Left renal cortex interstitium (tissue), 4 donors: ENCODE results near the gene MAPK8. TPM values are rescaled to one million over a fixed set of nuclear protein-coding genes. Genes with fewer than 3 reads are reported as not detected.
A peak's percentile ranks its signal among the peaks of the same experiment; 100 is the strongest.

ENCODE experiments used
- DNase-seq, 4 donors: peaks; one replicate each; pipeline ENCODE4 v3.0.0-alpha.2; 2013; ENCODE audit warnings: low read depth in 4 of 4, low spot score in 2 of 4, missing footprints in 1 of 4
- polyA plus RNA-seq, 4 donors: library from polyadenylated mRNA; unstranded; fragments of 120-200 nt; gene quantifications; one replicate each; pipeline ENCODE4 v1.2.1, GENCODE V29; 2013; ENCODE audit not compliant: insufficient read length in 4 of 4

Gene MAPK8
- polyA plus RNA-seq, 4 donors = 69.3 to 77.6 (median 74.9) TPM

DNA sequence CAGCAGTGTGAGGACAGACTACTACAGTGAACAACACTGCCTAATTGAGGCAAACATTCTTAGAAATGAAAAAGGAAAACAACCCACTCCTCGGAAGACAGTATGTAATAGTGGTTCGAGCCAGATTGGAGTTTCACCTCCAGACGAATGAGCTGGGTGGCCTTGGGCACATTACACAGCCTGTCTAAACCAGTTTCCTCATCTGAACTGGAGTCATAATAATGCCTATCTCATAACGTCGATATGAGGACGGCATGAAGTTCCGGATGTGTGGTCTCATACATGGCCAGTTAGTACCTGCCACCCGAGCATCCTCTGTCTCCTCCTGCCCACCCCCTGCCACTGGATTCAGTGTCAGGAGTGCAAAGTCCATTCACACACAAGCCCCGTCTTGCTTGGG is 16.2 kb upstream of the MAPK8 start:
- DNase-seq = no peak

DNA sequence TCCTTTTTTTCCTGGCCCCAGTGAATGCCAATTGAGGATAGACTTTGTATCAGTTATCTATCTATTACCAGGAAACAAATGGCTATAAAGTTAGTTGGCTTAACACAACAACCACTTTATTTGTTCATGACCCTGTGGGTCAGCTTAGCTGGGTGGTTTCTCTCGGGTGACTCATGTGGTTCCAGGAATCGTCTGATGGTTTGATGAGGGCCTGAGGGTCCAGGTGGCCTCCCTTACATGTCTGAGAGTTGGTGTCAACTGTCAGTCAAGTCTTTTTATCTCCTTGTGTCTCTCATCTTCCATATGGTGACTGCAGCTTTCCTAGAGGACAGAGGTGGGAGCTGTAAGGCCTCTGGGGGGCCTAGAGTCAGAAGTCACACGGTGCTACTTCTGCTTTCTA is 15.3 kb upstream of the MAPK8 start:
- no peak for DNase-seq

DNA sequence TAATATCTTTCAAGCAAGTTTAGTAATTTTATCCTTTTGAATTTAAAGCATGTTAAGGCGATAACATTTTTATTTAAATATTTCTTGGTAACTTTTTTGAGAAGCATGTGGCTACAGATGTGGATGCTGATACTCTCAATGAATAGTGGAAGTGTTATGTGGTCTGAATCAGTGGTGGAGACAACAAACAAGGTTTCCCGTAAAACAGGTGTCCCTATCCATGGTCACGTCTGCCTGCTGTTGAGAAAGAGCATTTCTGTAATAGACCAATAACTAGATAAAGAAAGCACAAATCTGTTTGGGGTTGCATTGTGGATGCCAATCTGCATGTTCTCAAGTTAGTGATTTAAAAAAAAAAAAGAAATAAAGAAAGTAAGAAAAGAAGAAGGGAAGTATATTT is 13.9 kb upstream of the MAPK8 start:
- no peak for DNase-seq

DNA sequence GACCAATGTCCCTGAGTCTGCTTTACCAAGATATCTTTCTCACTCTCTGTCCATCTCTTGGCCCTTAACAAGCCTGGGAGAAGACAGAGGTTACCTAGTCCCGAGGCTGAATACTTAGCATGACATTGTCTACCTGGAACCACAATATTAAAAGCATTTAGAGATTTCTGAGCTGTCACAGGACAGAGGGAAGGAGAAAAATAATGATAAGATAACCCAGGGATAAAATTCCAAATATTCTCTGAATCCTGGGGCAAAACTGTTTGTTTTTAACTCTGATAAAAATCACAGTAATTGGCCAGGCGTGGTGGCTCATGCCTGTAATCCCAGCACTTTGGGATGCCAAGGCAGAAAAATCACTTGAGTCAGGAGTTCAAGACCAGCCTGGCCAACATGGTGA is 12.0 kb upstream of the MAPK8 start:
- no peak for DNase-seq

DNA sequence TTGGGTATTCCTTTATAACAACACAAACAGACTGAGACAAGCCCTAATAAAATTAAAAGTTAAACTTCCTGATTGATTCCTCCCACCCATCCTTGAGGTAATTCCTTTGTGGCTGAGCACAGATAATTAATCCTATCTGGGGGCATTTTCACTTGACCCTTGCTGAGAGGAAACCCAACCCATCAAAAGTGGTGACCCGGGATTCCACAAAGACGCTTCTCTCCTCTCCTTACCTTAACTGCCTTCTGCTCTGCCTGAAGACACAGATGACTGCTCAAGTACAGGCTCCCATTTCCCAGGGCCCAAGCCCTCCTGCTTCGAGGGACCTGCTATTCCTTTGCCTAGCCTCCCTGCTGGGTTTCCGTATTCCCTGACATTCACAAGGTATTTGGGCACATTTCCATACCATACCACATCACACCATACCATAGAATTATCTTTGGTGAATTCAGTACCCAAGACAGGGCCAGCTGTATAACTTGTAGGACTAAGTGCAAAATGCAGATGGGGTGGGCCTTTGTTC is 9.8 kb upstream of the MAPK8 start:
- peak in 1 of 4 donors; percentile 38 for DNase-seq

DNA sequence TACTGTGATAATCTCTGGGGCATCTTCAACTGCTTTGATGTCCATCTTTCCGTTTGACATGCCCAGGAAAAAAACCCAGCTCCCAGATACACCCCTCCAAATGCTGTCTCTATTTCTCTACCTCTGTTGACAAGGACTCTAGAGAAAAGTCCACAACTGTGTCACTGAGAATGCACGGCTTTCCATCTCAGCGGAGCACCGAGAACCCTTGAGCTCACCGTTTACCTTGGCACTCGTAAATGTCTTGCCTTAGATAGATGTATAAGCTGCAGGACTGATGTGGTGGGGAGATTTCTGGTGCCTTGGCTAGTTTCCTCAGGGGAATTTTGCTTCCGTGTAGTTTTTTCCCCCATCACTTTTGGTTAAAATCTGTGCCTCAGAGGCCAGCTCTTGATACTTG is 7.4 kb upstream of the MAPK8 start:
- no peak for DNase-seq

DNA sequence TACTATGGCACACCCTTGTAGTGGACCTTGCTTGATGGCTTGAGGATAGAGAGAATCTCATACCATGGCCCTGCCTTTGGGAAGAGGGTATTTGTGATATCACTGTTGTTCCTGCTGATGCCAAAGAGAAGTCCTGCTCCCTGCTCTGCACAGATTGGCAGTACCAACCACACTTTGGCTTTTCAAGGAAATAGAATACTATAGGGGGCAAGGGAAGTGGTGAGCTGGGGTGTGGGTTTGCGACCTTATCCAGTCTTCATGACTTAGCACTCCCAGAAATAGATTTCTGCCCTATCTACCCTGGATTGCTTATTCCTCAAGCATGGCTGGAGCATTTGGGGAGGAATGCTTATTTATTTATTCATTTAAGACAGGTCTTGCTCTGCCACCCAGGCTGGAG is 6.8 kb upstream of the MAPK8 start:
- DNase-seq = no peak

DNA sequence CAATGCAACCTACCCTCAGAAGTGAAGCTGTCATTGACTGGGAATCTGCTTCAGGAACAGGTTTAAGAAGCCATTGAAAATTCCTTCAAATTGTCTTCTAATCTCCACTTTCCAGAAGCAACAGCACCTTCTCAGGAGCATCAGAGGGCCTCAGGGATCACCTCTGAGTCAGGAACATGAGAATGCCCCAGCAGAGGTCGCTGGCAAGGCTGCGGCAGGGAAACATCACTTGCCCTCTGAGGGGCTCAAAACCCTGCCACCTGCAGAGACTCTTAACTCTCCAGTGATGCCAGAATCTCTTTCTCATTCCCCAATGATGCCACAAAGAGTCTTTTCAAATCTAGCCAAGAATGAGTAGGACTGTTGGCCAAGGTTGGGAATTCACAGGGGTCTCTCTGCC is 5.9 kb upstream of the MAPK8 start:
- DNase-seq = no peak

DNA sequence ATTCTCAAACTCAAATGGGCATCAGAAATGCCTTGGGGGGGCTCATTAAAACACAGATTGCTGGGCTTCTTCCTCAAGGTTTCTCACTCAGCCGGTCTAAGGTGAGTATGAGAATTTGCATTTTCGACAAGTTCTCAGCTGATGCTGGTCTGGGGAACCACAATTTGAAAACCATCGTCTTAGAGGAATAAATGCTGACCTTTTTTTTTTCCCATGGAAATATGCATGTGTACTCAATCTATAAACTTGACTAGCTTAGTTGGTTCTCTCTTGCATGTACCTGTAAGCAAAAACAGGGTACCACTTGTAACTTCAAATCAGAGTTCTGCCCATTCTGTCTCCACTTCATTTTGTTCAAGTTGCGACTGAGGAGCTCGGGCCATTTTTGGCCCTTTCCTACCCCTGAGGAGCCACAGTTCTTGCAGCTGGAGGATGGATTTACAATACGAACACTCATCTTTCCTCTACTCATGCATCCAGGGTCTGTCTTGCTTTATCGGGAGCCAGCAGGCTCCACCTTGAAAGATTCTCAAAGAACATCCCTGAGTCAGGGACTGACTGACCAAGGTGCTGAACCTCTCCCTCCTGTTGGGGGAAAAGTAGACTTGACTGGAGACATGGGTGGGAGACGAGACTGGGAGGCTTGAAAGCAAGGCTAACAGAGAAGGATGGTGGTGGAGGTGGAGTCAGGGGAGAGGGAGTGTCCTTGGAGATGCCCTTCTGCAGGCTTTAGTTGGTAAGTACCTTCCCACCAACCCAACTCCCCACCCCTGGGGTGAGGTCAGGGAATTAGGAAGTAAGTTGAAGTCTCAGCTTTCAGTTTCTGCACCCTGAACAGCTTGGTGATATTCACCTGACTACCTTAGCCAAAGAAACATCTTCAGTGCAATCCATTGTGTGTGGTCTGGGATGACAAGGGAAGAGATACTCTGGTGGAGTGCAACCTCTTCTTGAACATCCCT is 3.7 kb upstream of the MAPK8 start:
- DNase-seq = no peak

DNA sequence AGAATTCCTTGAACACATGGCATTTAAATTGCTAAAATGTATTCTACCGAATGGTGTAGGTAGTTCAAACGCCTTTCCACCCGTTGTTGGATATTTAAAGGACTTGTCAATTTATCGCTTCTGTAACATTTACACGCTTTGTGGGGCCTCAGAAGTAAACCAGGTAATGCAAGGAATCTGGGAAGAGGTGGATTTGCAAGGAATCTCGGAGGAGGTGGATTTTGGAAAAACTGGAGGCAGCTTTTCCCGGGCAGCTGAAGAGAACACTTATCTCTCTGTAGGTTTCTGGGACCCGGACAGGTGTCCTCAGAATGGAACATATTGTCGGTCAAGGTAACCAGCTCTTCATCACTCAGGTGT is 592 bp upstream of the MAPK8 start:
- DNase-seq = no peak

DNA sequence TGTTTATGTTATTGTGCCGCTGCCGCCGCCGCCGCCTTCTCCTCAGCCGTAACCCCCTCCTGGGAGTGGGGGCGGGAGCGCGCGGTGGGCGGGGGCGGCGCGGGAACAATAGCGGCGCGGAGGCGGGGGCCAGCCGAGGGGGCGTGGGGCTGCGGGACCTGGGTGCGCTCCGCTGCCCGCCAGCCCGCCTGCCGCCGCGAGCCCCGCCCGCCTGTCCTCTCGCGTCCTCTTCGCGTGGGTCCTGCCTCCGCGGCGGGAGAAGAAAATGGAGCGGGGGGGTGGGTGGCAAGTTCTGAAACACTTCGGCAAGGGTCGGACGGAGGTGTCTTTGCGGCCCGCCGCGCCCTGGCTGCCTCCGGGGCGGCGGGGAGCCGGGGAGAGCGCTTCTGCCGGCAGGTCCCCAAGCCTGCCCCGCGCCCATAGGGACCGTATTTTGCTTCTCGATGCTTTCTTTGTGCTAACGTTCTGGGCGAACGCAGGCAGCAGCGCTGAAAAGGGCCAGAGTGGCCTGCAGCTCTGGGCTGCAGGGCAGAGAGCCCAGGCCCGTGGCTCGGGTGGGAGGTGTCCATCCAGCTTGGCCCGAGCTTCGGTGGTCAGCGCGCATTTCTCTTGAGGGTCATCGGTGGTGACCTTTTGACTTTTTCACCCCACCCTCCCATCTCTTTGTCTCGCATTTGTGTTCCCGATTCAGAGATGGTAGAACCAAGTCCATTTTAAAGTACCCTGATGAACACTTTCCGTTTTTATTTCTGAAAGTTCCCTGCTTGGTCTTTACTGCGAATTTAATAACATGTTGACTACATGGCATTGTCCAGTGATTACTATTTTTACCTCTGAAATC is 613 bp downstream of the MAPK8 start:
- DNase-seq = peak in 3 of 4 donors; percentile 31 to 39 (median 32)

DNA sequence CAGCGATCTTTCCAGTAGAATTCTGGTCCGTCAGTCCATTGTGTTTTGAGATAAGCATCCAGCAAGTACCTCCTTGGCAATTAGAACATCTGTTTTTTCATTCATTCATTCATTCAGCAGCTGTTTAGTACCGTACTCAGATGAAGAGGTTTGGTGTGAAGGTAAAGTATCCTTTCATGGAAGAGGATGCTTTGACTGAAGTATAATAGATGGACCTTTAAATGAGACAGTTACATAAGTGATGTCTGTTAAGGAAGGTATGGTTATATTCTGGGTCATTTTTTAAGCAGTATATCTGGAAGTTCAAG is 1.2 kb downstream of the MAPK8 start:
- DNase-seq = no peak

DNA sequence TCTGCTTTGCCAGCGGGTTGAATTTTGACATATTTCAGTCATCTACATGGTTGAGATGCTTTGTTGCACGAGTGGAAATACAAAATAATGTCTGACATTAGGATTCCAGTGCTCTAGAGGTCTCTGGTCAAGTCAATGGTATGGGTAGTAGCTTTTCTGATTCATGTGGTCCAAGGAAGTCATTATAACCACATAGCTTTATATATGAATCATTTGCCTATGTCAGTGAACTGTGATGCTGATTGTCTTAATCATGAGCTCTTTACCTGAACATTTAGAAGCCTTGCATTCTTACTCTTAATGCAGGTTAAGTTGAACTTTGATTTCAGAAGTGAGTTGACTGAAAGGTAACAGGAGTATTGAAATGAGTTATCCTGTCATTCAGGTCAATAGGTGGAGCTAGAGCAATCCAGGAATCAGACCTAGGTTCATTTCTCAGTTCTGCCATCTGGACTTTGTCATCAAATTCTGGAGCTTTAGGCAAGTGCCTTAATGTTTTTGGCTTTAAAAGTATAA is 3.3 kb downstream of the MAPK8 start:
- no peak for DNase-seq

DNA sequence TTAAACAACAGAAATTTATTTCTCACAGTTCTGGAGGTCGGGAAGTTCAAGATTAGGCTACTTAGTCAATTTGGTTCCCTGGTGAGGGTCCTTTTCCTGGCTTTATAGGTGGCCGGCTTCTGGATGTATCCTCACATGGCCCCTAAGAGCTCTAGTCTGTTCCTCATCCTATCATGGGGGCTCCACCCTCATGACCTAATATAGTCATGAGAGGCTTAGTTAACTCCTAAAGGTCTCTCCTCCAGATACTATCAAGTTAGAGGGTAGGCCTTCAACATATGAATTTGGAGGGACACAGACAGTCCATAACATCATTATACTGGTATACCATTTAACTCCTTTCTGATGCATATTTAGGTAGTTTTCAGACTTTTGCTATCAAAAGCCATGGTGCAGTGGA is 7.6 kb downstream of the MAPK8 start:
- no peak for DNase-seq

DNA sequence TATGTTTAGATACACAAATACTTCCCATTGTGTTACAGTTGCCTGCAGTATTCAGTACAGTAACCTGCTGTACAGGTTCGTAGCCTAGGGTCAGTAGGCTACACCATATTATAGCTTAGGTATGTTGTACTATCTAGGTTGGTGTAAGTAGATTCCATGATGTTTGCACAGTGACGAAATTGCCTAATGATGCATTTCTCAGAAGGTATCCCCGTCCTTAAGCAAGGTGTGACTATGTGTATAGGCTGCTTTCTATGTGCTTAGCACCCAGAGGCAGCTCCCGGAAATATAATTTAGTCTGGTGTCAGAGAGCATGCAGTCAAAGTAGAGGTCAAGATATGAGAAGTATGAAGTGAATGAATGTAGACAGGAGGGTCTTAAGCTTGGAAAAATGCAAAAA is 9.8 kb downstream of the MAPK8 start:
- DNase-seq = no peak

DNA sequence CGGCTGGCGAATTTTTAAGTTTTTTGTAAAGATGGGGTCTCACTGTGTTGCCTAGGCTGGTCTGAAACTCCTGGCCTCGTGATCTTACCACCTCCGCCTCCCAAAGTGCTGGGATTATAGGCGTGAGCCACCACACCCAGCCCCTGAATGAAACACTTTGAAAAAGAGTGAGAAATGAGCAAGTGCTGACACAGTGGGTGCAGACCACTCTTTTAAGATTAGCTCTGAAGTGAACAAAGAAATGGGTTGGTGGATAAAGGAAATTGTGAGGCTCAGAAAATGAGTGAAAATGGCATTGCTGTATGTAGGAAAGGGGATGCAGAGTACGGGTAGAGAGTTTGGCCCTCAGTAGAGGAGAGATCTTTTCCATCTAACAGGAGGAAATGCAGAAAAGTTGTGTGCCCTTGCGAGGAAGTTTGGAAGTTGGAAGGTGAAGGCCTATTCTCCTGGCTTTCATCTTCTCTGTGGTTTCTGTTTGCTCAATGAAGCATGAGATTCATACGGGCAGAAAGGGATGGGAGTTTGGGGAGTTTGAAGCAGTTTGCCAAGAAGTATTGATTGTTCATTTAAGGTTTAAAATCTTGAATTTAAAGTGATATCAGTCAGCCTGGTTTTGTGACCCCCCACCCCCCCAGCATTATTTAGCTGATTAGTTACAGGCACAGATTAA is 11.0 kb downstream of the MAPK8 start:
- no peak for DNase-seq

DNA sequence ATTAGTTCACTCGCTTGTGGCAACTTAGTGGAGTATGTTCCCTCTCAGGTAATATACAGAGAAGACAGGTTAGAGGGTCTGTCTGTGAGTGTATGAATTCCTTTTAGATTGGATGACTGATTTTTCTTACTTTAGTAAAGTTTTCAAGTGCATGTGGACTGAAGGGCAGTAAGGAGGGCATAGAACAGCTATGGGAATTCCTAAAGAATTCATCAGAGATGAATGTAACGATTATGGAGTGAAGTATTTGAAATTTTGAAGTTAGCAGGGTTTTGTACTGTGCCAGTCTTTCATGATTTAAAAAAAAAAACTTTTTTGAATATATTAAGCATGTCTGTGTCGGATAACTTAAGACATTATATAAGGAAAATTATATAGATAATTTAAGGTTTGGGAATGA is 15.5 kb downstream of the MAPK8 start:
- no peak for DNase-seq

DNA sequence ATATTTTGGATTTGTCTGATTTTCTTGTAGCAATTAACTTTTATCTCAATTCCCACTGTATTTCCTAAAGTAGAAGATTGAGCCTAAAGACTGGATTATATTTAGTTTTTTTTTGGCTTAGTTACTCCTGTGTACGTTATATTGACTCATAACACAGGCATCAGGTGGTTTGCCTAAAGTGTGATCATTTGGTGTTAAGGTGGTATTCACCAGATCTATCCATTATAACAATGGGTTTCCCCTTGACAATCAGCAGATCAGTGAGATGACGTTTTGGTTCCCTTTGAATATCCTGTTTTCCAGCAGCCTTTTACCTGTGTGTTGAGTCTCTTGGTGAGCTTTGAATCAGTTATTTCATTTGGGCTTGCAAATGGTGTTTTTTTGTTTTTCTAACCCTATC is 18.1 kb downstream of the MAPK8 start:
- no peak for DNase-seq

DNA sequence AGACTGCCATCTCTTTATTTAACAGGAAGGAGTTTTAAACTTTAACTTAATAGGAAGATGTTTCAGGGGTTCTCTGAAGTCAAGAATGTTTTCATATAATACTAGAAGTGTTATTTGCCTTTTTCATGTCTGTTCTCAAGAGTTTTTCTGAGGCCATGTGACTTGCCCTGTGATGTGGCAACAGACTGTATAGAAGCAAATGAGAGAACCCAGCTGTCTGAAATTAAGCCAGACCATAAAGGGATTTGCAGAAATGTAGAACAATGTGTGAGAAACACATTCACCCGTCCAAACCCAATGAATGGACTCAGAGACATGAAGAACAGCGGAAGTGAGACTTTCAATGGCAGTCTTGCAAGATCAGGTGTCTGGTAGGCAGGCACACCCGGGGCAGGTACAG is 23.8 kb downstream of the MAPK8 start:
- DNase-seq = no peak

DNA sequence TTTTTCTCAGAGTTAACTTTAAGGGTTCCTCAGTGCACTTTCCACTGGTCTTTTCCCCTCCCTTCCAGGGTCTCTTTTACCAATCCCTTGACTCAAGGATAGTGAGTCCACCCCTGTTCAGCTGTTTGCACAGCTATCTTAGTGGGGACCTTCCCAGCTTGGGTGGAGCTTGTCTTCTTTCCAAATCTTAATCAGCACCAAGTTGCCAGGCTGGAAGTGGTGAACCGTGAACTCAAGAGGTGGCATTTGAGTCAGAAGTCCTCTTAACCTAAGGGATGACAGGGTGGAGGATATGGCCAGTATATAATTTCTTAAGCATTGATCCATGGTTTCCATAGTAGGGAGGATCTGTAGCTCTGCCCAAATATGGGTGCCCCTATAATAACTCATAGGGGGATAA is 25.0 kb downstream of the MAPK8 start:
- DNase-seq = no peak
